Keratinocyte (primary cell): Measurements from ENCODE around the gene GPSM1. TPM values are rescaled to one million over a fixed set of nuclear protein-coding genes. Genes with fewer than 3 reads are reported as not detected.
A peak's percentile ranks its signal among the peaks of the same experiment; 100 is the strongest.

Experiments
- DNase-seq: peaks from one replicate; pipeline ENCODE4 v3.0.0-alpha.2; 2011; ENCODE audit warnings: low read depth, missing footprints, low spot score
- FAIRE-seq: peaks from 2 replicates; lab custom pipeline; 2011; peaks lifted over from hg19 to GRCh38; lab: Jason Lieb, UNC
- H2AFZ ChIP-seq: 2 replicates; pipeline ENCODE4 v1.6.0; 2012; ENCODE audit warnings: low read length, control low read depth, inconsistent platforms; ENCODE audit not compliant: control insufficient read depth
- H3K27ac ChIP-seq: 2 replicates; pipeline ENCODE4 v1.5.1; 2011; ENCODE audit warnings: low read length; ENCODE audit not compliant: control insufficient read depth, insufficient read depth
- H3K27me3 ChIP-seq: 3 replicates; pipeline ENCODE4 v1.6.0; 2011; ENCODE audit warnings: low read length; ENCODE audit not compliant: control insufficient read depth, insufficient read depth; ENCODE audit errors: extremely low read depth
- H3K36me3 ChIP-seq, 2 experiments: 2 replicates in 1 of 2; 3 replicates in 1 of 2; pipeline ENCODE4 v1.5.1; 2011; ENCODE audit warnings: low read length in 2 of 2, mild to moderate bottlenecking in 1 of 2; ENCODE audit not compliant: control insufficient read depth in 2 of 2, insufficient read depth in 2 of 2; ENCODE audit errors: extremely low read depth in 1 of 2
- H3K4me1 ChIP-seq: 3 replicates; pipeline ENCODE4 v1.5.1; 2011; ENCODE audit warnings: low read length; ENCODE audit not compliant: control insufficient read depth, insufficient read depth; ENCODE audit errors: extremely low read depth
- H3K4me2 ChIP-seq: 3 replicates; pipeline ENCODE4 v1.6.0; 2011; ENCODE audit warnings: low read depth, low read length; ENCODE audit not compliant: control insufficient read depth, insufficient read depth; ENCODE audit errors: extremely low read depth
- H3K4me3 ChIP-seq, 3 experiments: fragments of 200-600 bp in 1 of 3; sonication (generic) in 1 of 3; 2 replicates in 2 of 3; 3 replicates in 1 of 3; pipeline ENCODE4 v1.5.1; 2011 to 2016; ENCODE audit warnings: low read length in 3 of 3, mild to moderate bottlenecking in 3 of 3, control low read depth in 2 of 3, inconsistent platforms in 1 of 3, low read depth in 1 of 3, mixed read lengths in 1 of 3, mixed run types in 1 of 3, moderate library complexity in 1 of 3; ENCODE audit not compliant: control insufficient read depth in 2 of 3, insufficient read depth in 2 of 3; ENCODE audit errors: extremely low read depth in 1 of 3
- H3K79me2 ChIP-seq: 2 replicates; pipeline ENCODE4 v1.6.0; 2012; ENCODE audit warnings: low read length; ENCODE audit not compliant: control insufficient read depth, insufficient read depth
- H3K9ac ChIP-seq: 3 replicates; pipeline ENCODE4 v1.6.0; 2011; ENCODE audit warnings: low read length; ENCODE audit not compliant: control insufficient read depth, insufficient read depth; ENCODE audit errors: extremely low read depth
- H3K9me1 ChIP-seq: 3 replicates; pipeline ENCODE4 v1.6.0; 2011; ENCODE audit warnings: low read length; ENCODE audit not compliant: control insufficient read depth, insufficient read depth; ENCODE audit errors: extremely low read depth
- H3K9me3 ChIP-seq: 2 replicates; pipeline ENCODE4 v1.5.1; 2012; ENCODE audit warnings: low read depth, low read length; ENCODE audit not compliant: control insufficient read depth
- H4K20me1 ChIP-seq: 3 replicates; pipeline ENCODE4 v1.6.0; 2011; ENCODE audit warnings: low read length; ENCODE audit not compliant: control insufficient read depth, insufficient read depth; ENCODE audit errors: extremely low read depth
- CTCF ChIP-seq, 3 experiments: IDR thresholded peaks in 1 of 3; conservative IDR thresholded peaks in 1 of 3; optimal IDR thresholded peaks in 1 of 3; 2 replicates in 2 of 3; 3 replicates in 1 of 3; pipeline versions ENCODE3 to v1.5.1; 2011; ENCODE audit warnings: low read length in 3 of 3, mild to moderate bottlenecking in 3 of 3, moderate library complexity in 2 of 3, control low read depth in 1 of 3, inconsistent platforms in 1 of 3; ENCODE audit not compliant: insufficient read depth in 2 of 3; ENCODE audit errors: extremely low read depth in 1 of 3
- EZH2 ChIP-seq: IDR thresholded peaks from one replicate; pipeline ENCODE4 v1.6.1; 2012; ENCODE audit warnings: inconsistent platforms, mild to moderate bottlenecking, low read length, moderate library complexity
- dilution Hi-C: fragments of 300-500 bp; cut with MboI; formaldehyde crosslinking; loops from one replicate; pipeline ENCODE4 v1.7.0; 2020; ENCODE audit warnings: low sequenced_read_pairs; ENCODE audit not compliant: extremely low pct_ligation_motif_present
- polyA plus RNA-seq, 5 experiments: library from polyadenylated mRNA; depleted of rRNA in 3 of 5; stranded (reverse) in 3 of 5; stranded (forward) in 1 of 5; unstranded in 1 of 5; fragments of >200 nt; gene quantifications; 1 replicate in 1 of 5; 2 replicates in 3 of 5; 3 replicates in 1 of 5; pipeline versions ENCODE4 v1.2.1 to v1.2.3, GENCODE V29; 2011 to 2012; ENCODE audit warnings: missing spikeins in 2 of 5, low read depth in 1 of 5, low replicate concordance in 1 of 5

Gene GPSM1
- polyA plus RNA-seq, 1 donor (not counting 4 experiments of a cell fraction or from before 2014, with no cell fraction given): 2.5 TPM

GRCh38 chr9:136292026-136292538 lies 35.3 kb upstream of the GPSM1 start:
- no peak overlapping the region for H3K4me2 ChIP-seq
- no peaks in the 10 kb centered on the region for H4K20me1 ChIP-seq
- H3K79me2 ChIP-seq: no peaks in the 10 kb centered on the region
- no peak overlapping the region for H3K27ac ChIP-seq
- no peak for TF ChIP-seq CTCF (optimal IDR thresholded peaks at IDR 0.05 in 1 of 3, IDR thresholded peaks at IDR 0.05 in 1 of 3, conservative IDR thresholded peaks at IDR 0.05 in 1 of 3; ENCODE audit: extremely low read depth in 1 of 3, insufficient read depth in 2 of 3, low read length in 3 of 3)
- TF ChIP-seq EZH2: no peak
- H3K4me3 ChIP-seq: no peak overlapping the region
- DNase-seq: no peak
- peaks cover 4% of the 10 kb centered on the region for H3K9me3 ChIP-seq
- no peaks in the 10 kb centered on the region for H3K36me3 ChIP-seq
- dilution Hi-C loops: no loop called here
- no peak overlapping the region for H3K9ac ChIP-seq
- FAIRE-seq: no peak
- H2AFZ ChIP-seq: no peak overlapping the region
- peaks cover 9% of the 10 kb centered on the region for H3K4me1 ChIP-seq
- H3K27me3 ChIP-seq: peaks cover 26% of the 10 kb centered on the region
- H3K9me1 ChIP-seq: no peaks in the 10 kb centered on the region

GRCh38 chr9:136292591-136293448 lies 34.5 kb upstream of the GPSM1 start:
- H3K4me2 ChIP-seq: no peak overlapping the region

More at GRCh38 chr9:136292591-136293448, 34.5 kb upstream of the GPSM1 start:
- no peak overlapping the region for H3K27ac ChIP-seq
- no peaks in the 10 kb centered on the region for H3K36me3 ChIP-seq
- H3K4me1 ChIP-seq: peaks cover 11% of the 10 kb centered on the region
- DNase-seq (no peak), FAIRE-seq (no peak)
- H2AFZ ChIP-seq: no peak overlapping the region
- H3K9ac ChIP-seq: no peak overlapping the region
- H3K9me1 ChIP-seq: no peaks in the 10 kb centered on the region
- dilution Hi-C loops: no loop called here
- no peaks in the 10 kb centered on the region for H4K20me1 ChIP-seq
- peaks cover 26% of the 10 kb centered on the region for H3K27me3 ChIP-seq
- H3K9me3 ChIP-seq: peaks cover 4% of the 10 kb centered on the region
- no peaks in the 10 kb centered on the region for H3K79me2 ChIP-seq
- TF ChIP-seq EZH2 (peak; percentile 66), CTCF (optimal IDR thresholded peaks at IDR 0.05 in 1 of 3, IDR thresholded peaks at IDR 0.05 in 1 of 3, conservative IDR thresholded peaks at IDR 0.05 in 1 of 3; ENCODE audit: extremely low read depth in 1 of 3, insufficient read depth in 2 of 3, low read length in 3 of 3) (no peak)
- no peak overlapping the region for H3K4me3 ChIP-seq
